ENCODE data around the gene TLCD3B. TPM values are rescaled to one million over a fixed set of nuclear protein-coding genes. Genes with fewer than 3 reads are reported as not detected.

TLCD3B gene
- total and polyA plus RNA-seq, 2 of the 4 experiments (the other 2 are of a cell fraction), result 0.19 TPM; not detected in 1

DNA sequence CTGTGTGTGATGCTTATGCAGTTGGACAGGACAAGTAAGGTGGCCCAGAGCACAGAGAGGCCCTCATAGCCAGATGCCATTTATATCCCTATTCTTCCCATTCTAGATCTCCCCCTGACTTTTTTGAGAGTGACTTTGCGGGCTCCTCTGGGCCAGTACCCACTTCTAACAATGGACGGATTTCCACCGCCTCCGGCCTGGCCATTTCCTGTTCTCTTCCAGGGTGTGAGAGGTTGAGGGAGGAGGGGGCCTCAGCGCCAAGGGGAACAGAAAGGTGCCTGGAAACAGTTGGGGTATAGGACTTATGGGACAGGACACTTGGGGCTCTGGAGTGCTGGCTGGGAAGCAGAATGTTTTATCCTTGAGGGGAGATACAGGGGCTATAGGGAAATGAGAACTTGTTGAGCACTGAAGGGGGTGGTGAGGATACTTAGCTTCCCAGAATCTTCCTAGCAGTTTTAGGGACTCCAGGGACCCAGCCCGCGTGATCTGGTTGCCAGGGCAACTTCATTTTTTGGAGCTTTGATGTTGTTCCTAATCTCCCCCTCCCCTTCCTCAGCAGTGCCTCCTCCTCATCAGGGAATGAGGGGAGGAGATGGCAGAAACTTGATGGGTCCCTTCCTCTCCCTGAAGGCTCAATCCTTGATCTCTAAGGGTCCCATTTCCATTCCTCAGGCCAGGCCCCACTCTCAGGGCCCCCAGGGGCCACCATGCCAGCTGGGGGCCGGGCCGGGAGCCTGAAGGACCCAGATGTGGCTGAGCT, 53.8 kb downstream of the TLCD3B start:
- Histone ChIP-seq H4K5ac (ENCODE audit: low read depth, low read length) (no peak overlapping the region), H3K4me1 (ENCODE audit: control insufficient read depth, insufficient read depth, low read length) (peaks cover 13% of the 10 kb centered on the region; the same call in 1 of the 2 replicates), H3K79me1 (ENCODE audit: low read depth in 1 of 2, low read length in 2 of 2) (peaks cover 11 to 67% of the 10 kb centered on the region in 2 experiments), H4K8ac (ENCODE audit: low read depth in 2 of 2, low read length in 2 of 2) (no peak overlapping the region), H2AK5ac (ENCODE audit: low read depth, low read length) (no peak overlapping the region), H3K4ac (ENCODE audit: low read depth, low read length) (no peak overlapping the region), H2AK9ac (replicated peaks; ENCODE audit: low read depth, low read length, poor library complexity) (no peak overlapping the region), H3K36me3 (ENCODE audit: control insufficient read depth, insufficient read depth, low read length) (peaks cover 36% of the 10 kb centered on the region), H3K9me3 (ENCODE audit: control insufficient read depth, insufficient read depth, low read length) (no peaks in the 10 kb centered on the region), H3K4me3 (ENCODE audit: insufficient read depth, low read depth, low read length) (no peak overlapping the region), H3K14ac (replicated peaks; ENCODE audit: low read depth, low read length) (no peak overlapping the region), H2AFZ (replicated peaks; ENCODE audit: low read length, poor library complexity) (no peak overlapping the region), H3K23ac (ENCODE audit: low read depth, low read length) (peak overlapping the region; percentile 17; the same call in 1 of the 2 replicates), H2BK120ac (ENCODE audit: low read depth, low read length) (no peak overlapping the region), H4K91ac (ENCODE audit: insufficient read depth, low read depth, low read length) (no peak overlapping the region), H3K18ac (ENCODE audit: low read depth, low read length) (no peak overlapping the region), H3K9ac (ENCODE audit: low read depth, low read length) (no peak overlapping the region), H3K4me2 (ENCODE audit: low read depth, low read length) (no peak overlapping the region), H2BK5ac (ENCODE audit: low read depth, low read length, poor library complexity, severe bottlenecking) (no peak overlapping the region), H3K27ac (ENCODE audit: insufficient read depth, low read length) (no peak overlapping the region), H2BK20ac (ENCODE audit: low read depth, low read length) (no peak overlapping the region), H2BK15ac (ENCODE audit: low read depth, low read length) (no peak overlapping the region), H3K9me1 (ENCODE audit: insufficient read depth, low read length) (peaks cover 28% of the 10 kb centered on the region), H3K56ac (ENCODE audit: extremely low read depth, insufficient read depth, low read length) (no peak overlapping the region), H4K20me1 (ENCODE audit: insufficient read depth, low read length) (peaks cover 44% of the 10 kb centered on the region), H3K27me3 (ENCODE audit: control insufficient read depth, insufficient read depth, low read length) (no peaks in the 10 kb centered on the region)
- dilution Hi-C loops (cut with HindIII; ENCODE audit: low sequenced_read_pairs, unreplicated experiment), result no loop called here
- no peak for ATAC-seq (ENCODE audit: low read depth)
- no peak for DNase-seq
- BruUV-seq (replicated peaks), result no TSS peak
- TF ChIP-seq FOS (IDR thresholded peaks at IDR 0.05; ENCODE audit: low read depth, low read length) (no peak), RFX5 (IDR thresholded peaks at IDR 0.05; ENCODE audit: low read depth, low read length) (no peak), NFE2L2 (IDR thresholded peaks at IDR 0.05; ENCODE audit: low read depth, low read length) (no peak), SMC3 (IDR thresholded peaks at IDR 0.05; ENCODE audit: low read depth, low read length) (no peak), MAZ (IDR thresholded peaks at IDR 0.05; ENCODE audit: borderline replicate concordance, low read depth, low read length) (no peak), CHD1 (IDR thresholded peaks at IDR 0.05; ENCODE audit: low read depth, low read length) (no peak), BHLHE40 (IDR thresholded peaks at IDR 0.05; ENCODE audit: low read depth, low read length) (no peak), CEBPB (IDR thresholded peaks at IDR 0.05; ENCODE audit: low read depth, low read length) (no peak), RCOR1 (IDR thresholded peaks at IDR 0.05; ENCODE audit: insufficient replicate concordance, low read length) (no peak)
- TF ChIP-seq, protein P1, sequence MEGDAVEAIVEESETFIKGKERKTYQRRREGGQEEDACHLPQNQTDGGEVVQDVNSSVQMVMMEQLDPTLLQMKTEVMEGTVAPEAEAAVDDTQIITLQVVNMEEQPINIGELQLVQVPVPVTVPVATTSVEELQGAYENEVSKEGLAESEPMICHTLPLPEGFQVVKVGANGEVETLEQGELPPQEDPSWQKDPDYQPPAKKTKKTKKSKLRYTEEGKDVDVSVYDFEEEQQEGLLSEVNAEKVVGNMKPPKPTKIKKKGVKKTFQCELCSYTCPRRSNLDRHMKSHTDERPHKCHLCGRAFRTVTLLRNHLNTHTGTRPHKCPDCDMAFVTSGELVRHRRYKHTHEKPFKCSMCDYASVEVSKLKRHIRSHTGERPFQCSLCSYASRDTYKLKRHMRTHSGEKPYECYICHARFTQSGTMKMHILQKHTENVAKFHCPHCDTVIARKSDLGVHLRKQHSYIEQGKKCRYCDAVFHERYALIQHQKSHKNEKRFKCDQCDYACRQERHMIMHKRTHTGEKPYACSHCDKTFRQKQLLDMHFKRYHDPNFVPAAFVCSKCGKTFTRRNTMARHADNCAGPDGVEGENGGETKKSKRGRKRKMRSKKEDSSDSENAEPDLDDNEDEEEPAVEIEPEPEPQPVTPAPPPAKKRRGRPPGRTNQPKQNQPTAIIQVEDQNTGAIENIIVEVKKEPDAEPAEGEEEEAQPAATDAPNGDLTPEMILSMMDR (conservative IDR thresholded peaks at IDR 0.05; ENCODE audit: low read depth, low read length), result no peak
- TF ChIP-seq, protein P2, sequence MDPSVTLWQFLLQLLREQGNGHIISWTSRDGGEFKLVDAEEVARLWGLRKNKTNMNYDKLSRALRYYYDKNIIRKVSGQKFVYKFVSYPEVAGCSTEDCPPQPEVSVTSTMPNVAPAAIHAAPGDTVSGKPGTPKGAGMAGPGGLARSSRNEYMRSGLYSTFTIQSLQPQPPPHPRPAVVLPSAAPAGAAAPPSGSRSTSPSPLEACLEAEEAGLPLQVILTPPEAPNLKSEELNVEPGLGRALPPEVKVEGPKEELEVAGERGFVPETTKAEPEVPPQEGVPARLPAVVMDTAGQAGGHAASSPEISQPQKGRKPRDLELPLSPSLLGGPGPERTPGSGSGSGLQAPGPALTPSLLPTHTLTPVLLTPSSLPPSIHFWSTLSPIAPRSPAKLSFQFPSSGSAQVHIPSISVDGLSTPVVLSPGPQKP (IDR thresholded peaks at IDR 0.05; ENCODE audit: borderline replicate concordance, low read depth, low read length), result no peak
- in situ Hi-C loops (cut with MboI; ENCODE audit: low sequenced_read_pairs), result no loop called here
- intact Hi-C loops (cut with micrococcal nuclease), result no loop called here
- WGBS, 2 experiments (ENCODE audit: extremely low coverage in 2 of 2, insufficient read length in 1 of 2), result 88% methylated on average over 5 of the region's 9 CpGs; no CpG with 5 or more reads in 1 of the 2 experiments
- POLR2A ChIA-PET (ENCODE audit: unreplicated experiment), result no interaction called here
- CTCF ChIA-PET, result no interaction called here
